NCI-H446 treated with DMSO at 0.1 percent for 48 hours (cell line): ENCODE data around the gene FAM72D.
"Not testable (repeated sequence)": the region's sequence is repeated elsewhere in the genome, so short reads cannot be mapped to it uniquely, and the experiment has no call there.

Experiments used
- DNase-seq: peaks from one replicate; lab custom pipeline; 2025; lab: John Stamatoyannopoulos, UW

The FAM72D gene

DNA sequence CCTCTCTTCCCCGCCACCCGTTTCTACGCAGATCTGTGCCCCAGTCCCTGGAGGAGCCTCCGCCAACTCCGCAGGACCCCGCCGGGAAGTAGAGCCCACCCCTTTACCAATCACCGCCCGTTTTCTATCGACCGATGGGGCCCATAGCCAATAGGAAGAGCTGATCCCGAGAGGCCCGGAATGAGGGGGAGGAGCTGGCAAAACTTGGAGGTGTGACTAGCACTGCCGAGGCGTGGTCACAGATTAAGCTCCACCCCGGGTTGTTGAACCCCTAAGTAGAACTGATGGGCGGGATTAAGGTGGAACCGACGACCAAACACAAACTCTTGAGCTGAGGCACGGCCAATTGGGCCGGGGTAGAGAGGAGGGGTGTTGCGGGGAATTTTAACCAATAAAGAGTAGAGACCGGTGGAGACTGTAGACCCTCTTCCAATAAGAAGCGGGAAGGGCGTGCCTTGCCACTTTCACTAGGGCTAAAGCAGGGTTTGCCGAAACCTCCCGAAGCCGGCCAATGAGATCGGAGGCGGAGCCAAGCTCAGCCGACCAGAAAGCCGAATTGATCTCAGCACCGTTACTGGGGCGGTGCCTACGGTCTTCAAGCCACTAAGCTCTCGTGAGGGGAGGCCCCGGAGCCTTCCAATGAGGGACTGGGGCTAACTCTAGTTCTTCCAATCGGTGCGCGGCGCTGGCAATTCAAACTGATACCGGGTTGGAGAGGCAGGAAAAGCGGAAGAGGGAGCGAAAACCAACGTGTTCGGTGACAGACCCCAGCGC is at the start of gene FAM72D, which contains the start of gene SRGAP2B:
TSS of gene FAM72D (plus strand) at position 691 of the 774 bp plus-strand sequence. CDS start 874 bp downstream, outside the sequence.
TSS of gene SRGAP2B (minus strand) at position 45 of the 774 bp plus-strand sequence. CDS start 2,427 bp downstream, outside the sequence.
- DNase-seq = not testable (repeated sequence)

DNA sequence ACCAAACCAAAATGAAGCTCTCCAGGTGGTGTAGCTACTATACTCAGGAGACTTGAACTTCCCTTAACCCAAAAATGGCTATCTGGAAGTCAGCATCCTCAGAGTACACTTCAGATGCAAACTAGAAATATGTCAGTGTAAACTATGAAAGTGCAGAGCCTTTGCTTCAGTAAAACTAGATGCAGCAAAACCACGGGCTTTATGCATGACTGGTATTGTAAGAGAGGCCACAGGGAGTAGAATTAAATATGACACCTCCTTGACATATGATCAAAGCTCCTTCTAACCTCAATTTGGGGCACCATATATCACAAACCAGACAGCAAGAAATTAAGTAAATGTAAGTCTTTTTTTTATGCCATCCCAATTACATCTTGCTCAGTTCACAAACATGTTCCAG is 48.2 kb upstream of the FAM72D start:
- not testable (repeated sequence) for DNase-seq

DNA sequence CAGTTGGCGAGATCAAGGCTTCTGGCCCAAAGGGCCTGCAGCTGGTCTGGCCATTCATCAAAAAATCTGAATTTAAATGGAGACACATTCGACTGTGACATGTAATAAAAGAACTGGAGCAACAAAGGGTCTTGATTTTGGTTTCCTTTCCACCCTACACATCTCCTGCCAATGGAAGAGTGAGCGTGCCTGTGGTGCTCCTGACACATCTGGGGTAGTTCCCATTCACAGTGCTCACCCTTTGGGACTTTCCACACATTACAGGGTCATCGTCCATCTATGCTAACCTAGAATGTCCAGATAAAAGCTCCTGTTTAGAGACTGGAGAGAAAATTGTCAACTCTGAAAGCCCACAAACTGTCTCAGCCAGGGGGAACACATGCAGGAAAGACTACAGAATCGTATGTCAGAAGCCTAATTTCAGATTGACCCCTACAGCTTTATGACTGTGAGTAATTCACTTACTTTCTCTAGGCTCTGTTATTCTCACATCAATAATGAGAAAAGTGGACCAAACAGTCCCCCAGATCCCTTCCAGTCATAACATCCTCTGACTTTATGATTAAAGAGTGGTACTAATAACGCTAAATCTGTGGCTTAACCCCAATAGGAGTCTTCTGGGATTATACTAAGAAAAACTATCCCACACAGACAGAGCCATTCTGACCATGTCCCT is 47.5 kb upstream of the FAM72D start:
- not testable (repeated sequence) for DNase-seq

DNA sequence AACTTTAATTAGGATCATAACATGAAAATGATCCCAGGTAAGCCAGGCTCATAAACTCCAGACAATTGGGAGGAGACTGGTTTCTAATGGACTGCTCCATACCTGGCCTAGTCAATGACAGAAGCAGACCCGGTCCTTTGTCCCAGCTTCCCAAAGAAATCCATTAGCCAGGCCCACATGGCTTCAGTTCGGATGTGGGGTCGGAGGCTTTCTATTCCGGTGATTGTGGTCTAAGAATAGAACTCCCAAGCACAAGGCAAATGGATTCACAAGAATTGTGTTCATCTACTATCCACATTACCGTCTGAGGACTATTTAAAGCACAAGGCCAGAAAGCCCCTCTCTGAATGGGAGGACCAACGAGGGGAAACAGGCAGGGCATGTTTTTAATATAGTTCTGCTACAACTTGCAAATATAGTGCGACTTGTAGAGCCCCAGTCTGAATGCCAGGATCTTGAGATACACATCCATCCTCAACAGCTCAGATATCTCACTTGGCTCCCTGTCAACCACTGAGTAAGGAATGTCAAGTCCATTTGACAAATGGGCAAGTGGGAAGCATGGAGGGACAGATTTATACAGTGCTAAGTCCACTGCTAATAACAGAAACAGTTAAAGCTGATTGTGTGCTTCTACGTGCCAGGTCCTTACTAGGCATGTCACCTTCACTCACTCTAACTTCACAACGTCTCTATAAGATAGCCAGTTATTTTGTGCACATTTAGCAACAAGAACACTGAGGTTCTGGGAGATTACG is 43.6 kb upstream of the FAM72D start:
- not testable (repeated sequence) for DNase-seq

DNA sequence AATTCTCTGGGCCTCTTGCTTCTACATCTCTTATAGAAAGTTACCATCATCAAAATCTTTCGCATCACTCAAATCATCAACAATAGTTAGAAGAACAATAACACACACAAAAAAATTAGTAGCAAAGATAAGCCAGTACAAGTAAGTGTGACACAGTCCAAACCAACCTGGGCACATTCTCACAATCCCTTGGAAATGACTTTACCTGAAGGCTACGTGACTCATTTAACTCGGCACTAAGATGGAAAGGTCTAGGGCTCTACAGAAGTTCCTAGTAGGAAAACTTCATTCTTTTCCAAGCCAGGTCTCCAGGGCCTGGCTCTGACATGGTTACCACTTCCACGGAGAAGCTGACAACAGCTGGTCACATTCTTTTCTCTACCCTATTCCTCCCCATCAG is 42.3 kb upstream of the FAM72D start:
- DNase-seq = not testable (repeated sequence)

DNA sequence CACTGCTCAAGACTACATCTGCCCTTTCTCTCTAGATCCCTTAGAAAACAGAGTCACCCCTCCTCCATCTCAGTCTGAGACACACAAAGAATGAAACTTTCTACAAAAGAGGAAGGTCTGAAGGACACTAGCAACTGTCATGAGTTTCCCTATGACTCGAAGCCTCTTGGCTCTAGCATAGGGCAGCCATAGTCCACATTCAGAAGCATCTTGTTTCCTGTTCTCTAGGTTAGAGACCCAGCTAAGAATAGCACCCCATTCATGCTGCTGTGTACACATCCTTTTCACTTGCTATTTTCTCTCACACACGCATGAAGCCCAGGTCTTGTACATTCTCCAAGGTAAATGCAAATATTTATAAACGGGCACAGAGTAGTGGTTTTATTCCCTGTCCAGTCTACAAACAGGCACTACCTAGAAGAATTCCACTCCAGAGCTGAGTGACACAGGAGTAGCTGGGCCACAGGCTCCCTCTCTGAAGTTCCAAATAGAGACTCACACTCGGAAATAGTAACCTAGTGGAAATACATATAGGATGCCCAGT is 40.5 kb upstream of the FAM72D start:
- not testable (repeated sequence) for DNase-seq

DNA sequence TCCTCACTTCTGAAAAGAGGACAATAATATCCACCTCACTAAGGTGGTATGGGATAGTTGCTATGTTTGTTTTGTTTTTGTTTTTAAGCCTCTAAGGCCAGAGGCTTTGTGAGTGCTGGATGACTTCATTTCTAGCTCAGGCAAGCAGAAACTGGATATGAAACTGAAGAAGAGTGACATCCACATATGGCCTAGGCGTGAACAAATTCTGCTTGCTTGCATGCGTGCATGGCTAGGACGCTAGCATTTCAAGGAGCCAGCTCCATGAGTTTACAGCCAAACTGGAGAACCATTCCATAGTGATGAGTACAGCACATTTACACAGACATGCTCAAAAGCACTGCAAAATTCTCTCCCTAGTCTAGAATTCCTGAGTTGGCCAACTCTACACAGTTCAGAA is 37.6 kb upstream of the FAM72D start:
- DNase-seq = not testable (repeated sequence)

DNA sequence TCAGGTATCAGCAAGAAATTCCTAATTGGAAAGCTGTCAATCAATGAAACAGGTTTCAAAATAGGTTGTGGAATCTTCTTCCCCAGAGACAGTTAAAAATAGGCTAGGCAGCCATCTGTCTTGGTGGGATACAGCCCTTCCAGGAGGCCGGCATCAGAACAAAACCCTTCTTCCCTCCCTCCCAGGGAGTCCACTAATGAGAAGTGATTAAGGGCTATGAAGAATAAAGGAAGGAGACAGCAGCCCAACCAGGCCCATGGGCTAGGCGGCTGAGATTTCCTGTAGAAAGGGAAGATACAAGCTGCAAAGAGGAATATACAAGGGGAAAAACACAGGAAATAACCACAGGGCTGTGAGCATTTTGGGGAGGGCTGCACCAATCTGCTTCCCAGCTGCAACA is 32.5 kb upstream of the FAM72D start:
- not testable (repeated sequence) for DNase-seq

DNA sequence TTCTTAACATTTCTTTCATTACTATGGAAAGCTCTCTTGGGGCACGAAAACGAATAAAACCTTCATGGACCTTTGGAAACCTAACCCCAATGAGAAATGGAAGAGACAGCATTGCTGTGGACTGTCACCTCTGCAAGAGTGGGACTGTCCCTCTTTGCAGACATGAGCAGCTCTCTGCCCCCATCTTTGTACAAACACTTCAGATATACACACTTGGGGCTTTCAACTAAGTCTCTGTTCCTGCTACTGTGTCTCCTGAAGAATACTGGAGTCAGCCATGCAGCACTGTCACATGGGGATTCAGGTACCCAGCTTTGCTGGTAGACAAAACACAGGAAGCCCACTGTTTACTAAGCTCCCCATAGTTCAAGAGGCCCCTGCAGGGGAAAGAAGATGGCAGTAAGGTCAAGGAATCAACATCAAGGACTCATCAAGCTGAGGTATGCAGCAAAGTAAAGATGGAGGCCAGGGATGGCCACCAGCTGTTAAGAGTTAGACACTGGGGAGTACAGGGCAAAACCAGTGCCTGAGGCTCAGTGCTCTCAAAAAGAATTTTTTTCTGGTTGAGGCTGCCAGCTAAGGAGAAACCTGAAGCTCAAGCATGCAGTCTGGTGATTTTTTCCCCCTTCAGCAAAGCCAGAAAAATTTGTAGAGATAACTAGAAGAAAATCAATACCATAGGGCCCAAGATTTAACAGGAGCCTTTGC is 31.7 kb upstream of the FAM72D start:
- DNase-seq = not testable (repeated sequence)

DNA sequence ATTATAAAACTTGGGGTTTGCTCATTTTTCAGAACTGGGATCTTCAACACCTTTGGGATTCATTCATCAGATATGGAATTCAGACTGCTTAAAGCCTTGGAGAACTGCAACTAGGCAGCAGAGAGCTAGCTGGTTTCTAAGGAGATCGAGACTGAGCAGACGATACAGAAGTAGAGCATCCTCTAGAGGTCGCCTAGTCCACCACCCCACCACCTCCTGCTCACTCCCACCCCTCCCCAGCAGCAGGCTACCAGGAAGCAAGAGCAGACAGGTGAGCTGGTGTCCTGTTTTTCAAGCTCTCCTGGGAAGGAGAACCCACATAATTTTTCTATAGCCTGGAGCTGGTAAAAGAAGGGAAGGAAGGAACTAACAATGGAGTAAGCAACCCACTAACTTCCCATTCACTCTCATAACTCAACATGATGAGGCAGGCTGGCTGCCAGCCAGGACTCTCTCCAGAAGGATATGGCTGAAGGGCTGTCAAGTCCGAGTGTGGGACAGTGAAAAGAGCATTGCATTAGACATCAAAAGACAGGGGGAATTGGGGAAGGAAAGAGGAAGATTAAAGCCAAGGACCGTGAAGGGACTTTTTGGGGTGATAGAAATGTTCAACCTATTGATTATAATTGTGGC is 30.5 kb upstream of the FAM72D start:
- not testable (repeated sequence) for DNase-seq

DNA sequence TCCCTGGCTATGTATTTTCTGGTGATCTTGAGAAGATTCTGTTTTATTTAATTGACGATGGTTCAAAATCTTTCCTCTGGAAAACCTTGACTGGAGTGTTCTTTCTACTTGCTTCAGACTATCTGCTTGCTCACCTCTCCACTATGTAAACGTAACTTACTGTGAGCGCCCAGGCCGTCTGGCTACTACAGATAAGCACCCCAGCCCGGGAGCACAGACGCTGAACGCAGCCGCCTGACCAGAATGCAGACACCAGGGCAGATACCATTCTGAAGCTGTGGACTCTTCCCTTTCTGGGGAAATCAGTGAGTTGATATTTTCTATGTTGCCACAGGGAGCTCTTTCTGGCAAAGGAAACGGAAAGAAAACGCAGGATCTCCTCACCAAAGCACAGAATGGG is 29.3 kb upstream of the FAM72D start:
- not testable (repeated sequence) for DNase-seq

DNA sequence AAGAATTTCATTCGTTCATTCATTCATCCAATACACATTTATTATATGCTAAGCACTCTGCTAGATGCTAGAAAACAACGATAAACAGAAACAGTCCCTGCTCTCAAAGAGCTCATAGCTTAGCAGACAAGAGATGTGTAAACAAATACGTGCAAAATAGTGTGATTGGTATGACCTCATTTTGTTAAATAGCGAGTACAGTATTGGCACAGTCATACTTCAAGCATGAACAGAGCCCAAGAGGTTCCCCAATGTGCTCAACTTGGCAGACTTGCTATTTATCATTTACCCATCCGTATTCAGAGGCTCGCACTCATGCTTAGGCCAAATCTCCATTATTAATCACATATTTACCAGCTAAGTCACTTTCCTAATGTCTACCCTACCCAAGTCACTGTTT is 24.2 kb upstream of the FAM72D start:
- not testable (repeated sequence) for DNase-seq

DNA sequence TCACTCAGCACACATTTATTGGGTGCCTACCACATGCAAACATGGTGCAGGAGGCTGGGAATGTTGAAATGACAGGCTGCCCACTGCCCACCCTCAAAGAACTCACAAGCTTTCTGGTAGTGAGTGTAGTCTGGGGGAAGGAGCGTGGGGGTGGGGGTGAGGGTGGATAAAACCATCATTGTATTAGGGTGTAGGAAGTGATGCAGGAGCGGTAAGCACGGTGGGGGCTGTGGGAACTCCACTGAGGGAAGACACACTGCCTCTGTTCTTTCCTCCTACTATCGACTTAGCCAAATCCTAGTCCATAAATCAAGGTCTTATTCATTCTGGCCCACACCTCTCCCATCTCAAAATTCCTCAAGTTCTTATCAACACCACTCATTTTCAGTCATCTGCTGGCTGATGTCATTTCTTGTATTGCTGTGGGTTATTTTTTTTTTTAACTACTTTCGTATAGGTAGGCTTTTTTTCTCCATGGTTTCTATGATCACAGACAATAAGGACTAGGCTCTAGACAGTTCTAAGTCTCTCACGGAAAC is 21.7 kb upstream of the FAM72D start:
- not testable (repeated sequence) for DNase-seq

DNA sequence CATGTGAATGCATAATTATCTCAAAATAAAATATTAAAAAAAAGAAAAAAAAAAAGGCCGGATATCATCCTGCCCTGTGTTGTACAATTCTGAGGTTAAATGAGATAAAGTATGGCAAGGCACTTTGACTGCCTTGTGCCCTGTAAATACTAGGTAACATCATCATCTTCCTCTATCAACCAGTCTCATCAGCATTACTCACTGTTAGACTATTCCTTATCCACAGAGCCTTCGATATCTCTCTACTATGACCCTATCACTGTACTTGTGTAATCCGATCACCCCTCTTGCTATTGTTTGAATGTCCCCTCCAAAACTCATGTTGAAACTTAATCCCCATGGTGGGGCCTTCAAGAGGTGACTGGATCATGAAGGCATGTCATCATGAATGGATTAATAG is 18.9 kb upstream of the FAM72D start:
- DNase-seq = not testable (repeated sequence)

DNA sequence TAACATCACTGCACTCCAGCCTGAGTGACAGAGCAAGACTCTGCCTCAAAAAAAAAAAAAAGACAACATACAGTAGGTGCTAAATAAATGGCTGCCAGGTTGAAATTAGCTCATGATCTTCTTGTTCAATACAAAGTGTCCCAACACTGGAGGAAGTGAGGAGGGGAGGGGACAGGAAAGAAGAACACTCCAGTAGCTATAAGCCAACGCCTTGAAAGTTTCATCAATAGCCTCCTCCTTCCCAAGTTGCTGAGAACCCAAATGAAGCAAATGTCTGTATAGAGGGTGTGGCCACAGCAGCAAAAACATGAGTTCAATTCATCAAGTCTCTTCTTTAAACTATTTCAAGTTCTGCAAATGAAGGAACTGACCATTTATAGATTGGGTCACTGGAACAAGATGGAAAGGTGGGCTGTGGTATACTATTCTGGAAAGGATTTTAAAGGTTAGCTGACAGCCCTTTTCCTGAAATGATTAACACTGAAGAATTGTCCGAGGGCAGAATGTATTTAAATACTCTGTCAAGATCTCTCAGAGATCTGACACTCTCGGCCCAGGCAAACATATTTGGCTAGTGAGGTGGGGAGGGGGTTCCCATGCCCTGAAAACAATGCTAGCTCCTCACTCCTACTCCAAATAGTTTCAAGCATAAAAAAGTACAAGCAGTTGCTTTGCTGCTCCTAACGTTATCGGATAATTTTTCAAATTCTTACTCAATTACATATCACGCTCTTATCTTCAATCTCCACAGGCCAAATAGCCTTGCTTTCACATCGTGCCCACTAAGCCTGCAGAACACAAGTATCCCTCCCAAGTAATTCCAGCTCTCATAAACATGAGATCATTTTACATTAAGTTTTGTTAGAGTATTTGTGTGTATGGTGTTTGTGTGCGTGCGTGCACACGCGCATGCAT is 17.6 kb upstream of the FAM72D start:
- DNase-seq = not testable (repeated sequence)

DNA sequence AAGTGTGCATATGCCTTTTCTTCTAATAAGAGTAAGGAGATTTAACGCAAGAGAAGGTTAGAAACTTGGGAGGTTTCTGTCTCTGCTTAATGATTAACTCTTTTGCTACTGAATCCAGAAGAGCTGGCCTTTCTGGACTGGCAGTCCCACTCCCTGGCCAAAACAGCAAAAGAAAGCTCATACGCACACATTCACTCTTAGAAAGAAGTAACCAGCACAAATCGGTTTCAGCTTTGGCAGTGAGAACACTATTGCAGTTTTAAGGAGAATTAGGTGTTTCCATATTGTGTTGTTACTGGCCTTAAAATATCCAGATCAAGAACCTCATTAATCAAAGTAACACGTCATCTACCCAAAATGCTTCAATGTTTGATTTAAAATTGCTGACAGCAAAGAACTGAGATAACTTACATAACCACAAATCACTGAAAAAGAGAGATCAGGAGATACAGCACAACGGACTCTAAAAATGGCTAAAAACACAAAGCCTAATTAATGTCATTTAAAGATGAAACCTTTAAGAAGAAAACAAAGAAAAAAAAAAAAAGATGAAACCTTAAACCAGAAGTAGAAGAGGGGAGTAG is 16.9 kb upstream of the FAM72D start:
- DNase-seq = not testable (repeated sequence)

DNA sequence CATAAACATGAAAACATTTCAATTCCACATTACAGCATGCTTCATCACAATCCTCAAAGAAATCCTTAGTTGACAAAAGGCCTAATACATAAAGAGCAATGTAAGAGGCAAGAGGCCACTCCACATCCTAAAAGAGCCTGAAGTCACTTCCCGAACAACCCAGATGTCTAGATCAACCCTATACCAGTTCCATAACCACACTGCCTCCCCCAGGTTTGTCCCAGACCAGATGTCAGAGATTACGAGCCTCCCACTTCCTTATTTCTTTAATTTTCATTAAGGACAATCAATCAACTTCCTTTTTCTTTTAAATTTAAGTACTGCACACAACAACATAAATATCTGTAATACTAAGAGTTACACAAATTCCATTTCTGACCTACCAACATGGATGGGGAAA is 16.0 kb upstream of the FAM72D start:
- not testable (repeated sequence) for DNase-seq

DNA sequence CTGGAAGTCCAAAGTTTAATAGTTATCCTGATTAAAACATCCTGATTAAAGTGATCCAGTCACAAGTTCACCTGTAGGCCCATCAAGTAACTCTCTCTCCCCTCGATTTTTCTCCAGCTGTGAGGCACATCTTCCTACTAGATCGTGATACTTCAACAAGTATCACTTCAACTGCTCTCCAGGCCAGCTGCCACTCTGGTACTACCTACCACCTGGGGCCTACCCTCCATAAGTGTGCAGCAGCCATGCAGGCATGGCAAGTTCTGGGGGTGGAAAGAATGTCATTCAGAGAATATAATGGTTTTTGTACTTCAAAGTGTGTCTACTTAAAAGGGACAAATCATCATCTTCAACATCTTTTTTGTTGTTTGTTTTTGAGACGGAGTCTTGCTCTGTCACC is 15.6 kb upstream of the FAM72D start:
- DNase-seq = not testable (repeated sequence)
